Retina (tissue), 1 donor: ENCODE measurements around the gene NDUFB6.

Source experiments
- DNase-seq: peaks from one replicate; pipeline ENCODE4 v3.0.0-alpha.2; 2016

The NDUFB6 gene

DNA sequence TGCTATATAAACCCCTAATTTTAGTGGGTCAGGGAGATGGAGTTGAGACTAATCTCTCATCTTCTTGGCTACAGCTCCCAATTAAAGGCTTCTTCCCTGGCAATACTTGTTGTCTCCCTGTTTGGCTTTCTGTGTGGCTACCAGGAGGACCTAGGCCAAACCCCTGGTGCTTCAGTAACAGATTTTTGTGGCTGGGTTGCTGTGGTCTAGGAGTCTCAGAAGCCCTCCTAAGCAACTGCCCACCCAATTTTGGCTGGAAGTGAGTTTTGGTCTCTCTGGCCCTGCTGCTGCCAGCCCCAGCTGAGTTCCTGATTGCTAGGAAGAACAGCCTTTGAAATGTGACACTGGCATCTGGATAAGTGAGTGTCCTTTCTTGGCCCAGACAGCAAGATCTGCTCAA lies 56.7 kb downstream of the NDUFB6 start:
- DNase-seq: no peak

- no peak for DNase-seq
These were observed 64.2 kb downstream of the NDUFB6 start for GRCh38 chr9:32508728-32509127.

GRCh38 chr9:32503008-32503407 lies 70.0 kb downstream of the NDUFB6 start:
- DNase-seq: no peak
